Iris pigment epithelial cell (primary cell): ENCODE results near the gene GRPEL2.
"Not testable (repeated sequence)": the region's sequence is repeated elsewhere in the genome, so short reads cannot be mapped to it uniquely, and the experiment has no call there.

Source experiments
- DNase-seq: peaks from one replicate; pipeline ENCODE4 v3.0.0-alpha.2; 2011; ENCODE audit warnings: low read depth

GRPEL2 gene

DNA sequence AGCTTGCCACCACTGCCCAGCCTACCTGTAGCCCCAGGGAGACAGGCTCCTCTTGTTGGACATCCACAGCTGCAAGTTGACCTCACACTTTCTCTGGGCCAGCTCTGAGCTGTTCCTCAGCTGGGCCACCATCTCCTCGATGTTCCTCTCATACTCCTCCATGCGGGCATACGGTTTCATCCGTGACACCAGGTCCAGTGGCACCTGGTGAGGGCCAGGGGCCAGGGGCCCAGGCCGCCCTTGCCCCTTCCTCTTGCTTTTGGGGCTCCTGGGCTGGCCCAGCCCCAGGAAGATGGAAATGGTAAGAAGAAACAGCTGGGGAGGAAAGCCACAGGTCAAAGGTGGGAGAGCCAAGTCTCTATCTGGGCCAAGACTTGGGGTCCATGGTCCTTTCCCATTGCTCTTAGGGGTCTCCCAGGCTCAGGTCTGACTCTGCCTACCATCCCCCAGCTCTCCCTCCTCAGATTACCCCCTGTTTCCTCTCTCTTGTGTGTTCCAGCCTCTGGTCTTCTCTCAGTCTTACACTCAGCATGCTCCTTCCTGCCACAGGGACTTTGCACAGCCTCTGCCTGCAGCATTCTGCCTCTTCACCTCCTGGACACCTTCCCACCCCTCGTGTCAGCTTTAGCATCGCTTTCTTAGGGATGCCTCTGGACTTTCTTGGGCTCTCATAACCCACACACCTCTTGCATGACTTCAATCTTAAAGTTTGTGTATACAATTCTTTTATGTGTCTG, 31.6 kb downstream of the GRPEL2 start:
- DNase-seq, result no peak

- no peak for DNase-seq
Observed at GRCh38 chr5:149378241-149378820, 33.0 kb downstream of the GRPEL2 start.

GRCh38 chr5:149379177-149379761, 34.0 kb downstream of the GRPEL2 start, which contains the start of gene IL17B:
Gene IL17B, minus strand, starts transcription at chr5:149379292. Its CDS starts 67 bp downstream, at chr5:149379225.
- no peak for DNase-seq

- DNase-seq, result no peak
Observed at GRCh38 chr5:149379818-149380374, 34.6 kb downstream of the GRPEL2 start.

DNA sequence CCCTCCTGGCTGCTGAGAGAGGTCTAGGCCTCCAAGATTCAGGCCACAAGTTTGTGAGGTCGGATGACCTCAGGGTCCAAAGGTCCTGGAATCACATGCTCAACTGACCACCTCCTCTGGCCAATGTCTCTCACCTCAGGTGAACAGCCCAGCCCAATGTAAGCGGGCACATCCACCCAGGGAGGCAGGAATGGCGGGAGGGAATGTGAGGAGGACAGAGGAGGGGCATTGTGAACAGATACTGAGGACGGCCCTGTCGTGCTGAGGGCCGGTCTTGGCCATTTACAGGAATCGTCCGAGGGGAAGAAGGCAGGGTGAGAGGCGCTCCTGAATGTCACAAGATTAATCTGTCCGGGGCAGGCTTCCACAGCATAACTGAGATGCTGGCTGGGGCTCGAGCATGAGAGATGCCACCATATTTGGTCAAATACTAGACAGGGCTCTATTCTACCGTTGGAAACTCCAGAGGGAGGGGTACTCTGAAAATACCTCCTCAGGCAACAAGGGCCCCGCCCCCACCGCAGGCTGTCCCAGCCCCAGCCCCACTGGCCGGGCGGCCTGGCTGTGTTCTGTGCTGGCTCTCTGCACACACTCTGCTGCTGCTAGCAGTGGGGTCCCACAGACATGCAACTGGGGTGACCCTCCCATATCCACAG, 35.3 kb downstream of the GRPEL2 start:
- no peak for DNase-seq

- DNase-seq, result no peak
Observed at GRCh38 chr5:149381261-149381985, 36.1 kb downstream of the GRPEL2 start.

- peak; percentile 59 for DNase-seq
Observed at GRCh38 chr5:149381986-149382338, 36.7 kb downstream of the GRPEL2 start.

- DNase-seq, result no peak
Observed at GRCh38 chr5:149382517-149383220, 37.4 kb downstream of the GRPEL2 start.

GRCh38 chr5:149383399-149383798, 38.1 kb downstream of the GRPEL2 start:
- DNase-seq, result no peak

- peak; percentile 17 for DNase-seq
Observed at GRCh38 chr5:149386166-149386565, 40.9 kb downstream of the GRPEL2 start.

DNA sequence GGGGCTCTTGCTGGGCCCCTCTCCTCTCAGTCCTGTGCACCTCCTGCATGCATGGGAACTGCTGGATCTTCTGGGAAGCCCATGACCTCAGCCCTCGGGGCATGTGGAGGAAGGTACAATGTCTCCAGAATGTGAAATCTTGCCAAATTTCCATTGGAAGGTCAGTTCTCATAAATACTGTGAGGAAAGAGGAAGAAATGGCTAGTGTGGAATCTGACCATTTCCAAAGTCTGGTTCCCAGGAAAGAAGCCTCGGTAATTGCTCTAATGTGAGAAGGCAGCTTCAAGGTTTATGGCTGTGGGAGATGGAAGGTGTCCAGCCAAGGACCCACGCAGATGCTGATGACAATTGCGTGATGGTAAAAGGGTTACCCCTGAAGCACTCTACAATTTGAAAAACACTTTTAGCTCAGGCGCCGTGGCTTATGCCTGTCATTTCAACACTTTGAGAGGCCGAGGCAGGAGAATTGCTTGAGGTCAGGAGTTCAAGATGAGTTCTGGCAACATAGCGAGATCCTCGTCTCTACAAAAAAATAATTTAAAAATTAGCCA, 41.9 kb downstream of the GRPEL2 start:
- DNase-seq, result peak; percentile 38

DNA sequence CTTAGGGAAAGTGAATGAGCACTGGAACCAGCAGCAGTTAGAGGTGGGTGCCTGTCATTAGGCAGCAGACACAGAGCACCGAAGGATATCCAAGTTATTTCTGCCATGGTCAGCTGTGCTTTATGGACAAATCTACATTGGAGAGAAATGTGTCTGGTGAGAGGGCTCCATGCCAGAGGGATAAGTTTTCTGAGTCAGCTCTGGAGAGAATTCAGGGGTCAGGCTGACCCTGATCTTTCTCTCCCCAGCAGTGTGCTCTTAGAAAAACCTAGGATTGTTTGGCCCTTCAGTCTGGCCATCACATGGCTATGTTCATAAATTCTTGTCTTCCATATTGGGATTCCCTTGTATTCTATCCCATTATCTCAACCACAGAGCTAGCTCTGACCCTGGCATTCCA, 42.7 kb downstream of the GRPEL2 start:
- DNase-seq, result peak; percentile 86

GRCh38 chr5:149388498-149389190, 43.3 kb downstream of the GRPEL2 start:
- DNase-seq, result no peak

DNA sequence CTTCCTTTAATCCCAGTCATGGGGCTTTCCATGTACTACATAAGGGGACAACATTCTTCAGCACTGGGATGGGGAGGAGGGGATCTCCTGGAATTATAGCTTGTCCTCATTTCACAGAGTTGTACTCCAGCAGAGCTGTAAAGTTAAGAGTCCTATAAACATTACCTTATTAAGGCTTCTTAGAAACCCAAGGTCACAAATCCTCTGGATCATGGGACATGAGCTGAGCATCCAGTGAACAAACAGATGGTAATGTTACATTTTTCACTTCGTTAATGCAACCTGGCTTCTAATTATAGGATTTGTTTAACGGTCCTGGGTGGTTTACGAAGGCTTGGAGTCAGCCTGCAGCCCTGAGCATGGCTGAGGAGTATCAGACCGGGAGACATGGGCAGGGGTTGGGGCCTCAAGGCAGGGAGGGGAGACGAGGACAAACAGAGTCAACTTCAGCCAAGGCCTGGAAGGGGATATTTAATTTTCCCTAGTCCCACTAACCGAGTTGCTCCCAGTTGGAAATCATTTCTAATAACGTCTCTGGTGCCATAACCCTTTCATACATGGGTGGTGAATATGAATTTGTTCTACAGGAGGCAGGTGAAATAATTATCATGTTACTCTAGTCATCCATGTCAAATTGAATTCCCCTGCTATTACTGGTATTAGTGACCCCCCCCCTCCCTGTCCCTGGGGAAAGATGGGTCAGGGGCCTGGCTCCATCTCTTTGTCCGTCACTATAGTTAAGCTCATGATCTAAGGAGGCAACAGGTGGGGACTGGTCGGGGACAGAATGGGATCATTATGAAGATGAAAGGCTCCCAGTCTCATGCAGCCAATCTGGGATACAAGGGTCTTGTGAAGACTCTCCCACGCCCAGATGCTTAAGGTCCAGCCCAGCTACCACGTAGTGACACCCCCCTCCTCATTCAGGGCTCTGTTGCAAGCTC, 44.5 kb downstream of the GRPEL2 start:
- DNase-seq, result no peak

DNA sequence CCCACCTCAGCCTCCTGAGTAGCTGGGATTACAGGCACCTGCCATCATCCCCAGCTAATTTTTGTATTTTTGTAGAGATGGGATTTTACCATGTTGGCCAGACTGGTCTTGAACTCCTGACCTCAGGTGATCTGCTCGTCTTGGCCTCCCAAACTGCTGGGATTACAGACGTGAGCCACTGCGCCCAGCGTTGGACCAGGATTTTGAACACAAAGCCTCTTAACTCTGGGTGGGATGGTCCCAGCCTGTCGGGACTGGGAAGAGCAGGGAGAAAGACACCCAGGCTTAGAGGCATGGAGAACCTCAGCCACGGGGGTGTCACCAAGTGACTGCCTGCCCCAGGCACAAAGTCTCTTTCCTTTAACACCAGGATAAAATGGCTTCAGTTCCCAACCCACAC, 45.8 kb downstream of the GRPEL2 start:
- DNase-seq, result not testable (repeated sequence)

DNA sequence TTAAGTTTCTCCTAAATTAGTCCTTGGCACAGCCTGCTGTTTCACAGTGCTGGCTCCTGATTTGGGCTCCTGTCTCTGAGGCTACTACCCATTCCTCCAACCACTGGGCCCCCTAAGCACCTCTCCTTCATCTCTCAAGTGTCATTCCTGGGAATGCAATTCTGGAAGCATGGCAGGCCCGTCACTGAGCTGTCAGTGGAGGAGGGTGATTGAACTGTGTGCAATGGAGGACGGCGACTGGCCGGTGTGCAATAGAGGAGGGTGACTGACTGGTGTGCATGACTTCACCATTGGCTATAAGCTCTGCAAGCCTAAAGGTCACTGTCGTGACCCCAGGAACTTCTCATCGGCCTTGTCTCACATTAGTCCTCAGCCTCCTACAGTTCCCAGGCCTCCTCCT, 46.2 kb downstream of the GRPEL2 start:
- DNase-seq, result no peak

GRCh38 chr5:149392718-149393117, 47.4 kb downstream of the GRPEL2 start:
- DNase-seq, result peak; percentile 82

GRCh38 chr5:149394996-149395395, 49.7 kb downstream of the GRPEL2 start:
- DNase-seq, result not testable (repeated sequence)

- DNase-seq, result peak; percentile 98
Observed at GRCh38 chr5:149397530-149397929, 52.2 kb downstream of the GRPEL2 start.
